Kidney glomerular epithelial cell (primary cell): ENCODE measurements around the gene LCOR.

Source experiments
- DNase-seq: peaks from one replicate; lab custom pipeline; 2025; lab: John Stamatoyannopoulos, UW

The LCOR gene

DNA sequence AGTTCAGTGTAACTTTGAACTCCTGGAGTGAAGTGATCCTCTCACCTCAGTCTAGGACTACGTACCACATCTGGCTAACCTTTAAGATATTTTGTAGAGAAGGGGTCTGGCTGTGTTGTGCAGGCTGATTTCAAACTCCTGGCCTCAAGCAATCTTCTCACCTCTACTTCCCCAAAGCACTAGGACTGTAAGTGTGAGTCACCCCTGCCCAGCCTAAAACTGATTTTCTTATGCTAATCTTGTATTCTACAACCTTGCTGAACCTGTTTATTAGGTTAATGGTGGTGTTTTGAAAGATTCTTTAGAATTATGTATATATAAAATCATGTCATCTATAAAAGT, 58.0 kb downstream of the LCOR start:
- DNase-seq = no peak

DNA sequence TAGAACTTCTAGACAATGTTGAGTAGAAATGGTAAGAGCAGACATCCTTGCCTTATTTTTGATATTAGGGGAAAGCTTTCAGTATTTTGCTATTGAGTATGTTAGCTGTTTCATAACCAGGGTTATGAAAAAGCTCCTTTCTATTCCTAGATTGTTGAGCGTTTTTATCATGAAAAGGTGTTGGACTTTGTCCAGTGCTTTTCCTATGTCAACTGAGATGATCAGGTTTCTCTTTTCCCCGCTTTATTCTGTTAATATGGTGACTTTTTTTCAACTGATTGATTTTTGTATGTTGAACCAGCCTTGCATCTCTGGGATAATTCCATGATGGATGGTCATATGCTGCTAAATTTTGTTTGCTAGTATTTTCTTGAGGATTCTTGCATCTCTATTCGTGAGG, 58.5 kb downstream of the LCOR start:
- DNase-seq = no peak

GRCh38 chr10:96891840-96892239, 59.7 kb downstream of the LCOR start:
- no peak for DNase-seq

DNA sequence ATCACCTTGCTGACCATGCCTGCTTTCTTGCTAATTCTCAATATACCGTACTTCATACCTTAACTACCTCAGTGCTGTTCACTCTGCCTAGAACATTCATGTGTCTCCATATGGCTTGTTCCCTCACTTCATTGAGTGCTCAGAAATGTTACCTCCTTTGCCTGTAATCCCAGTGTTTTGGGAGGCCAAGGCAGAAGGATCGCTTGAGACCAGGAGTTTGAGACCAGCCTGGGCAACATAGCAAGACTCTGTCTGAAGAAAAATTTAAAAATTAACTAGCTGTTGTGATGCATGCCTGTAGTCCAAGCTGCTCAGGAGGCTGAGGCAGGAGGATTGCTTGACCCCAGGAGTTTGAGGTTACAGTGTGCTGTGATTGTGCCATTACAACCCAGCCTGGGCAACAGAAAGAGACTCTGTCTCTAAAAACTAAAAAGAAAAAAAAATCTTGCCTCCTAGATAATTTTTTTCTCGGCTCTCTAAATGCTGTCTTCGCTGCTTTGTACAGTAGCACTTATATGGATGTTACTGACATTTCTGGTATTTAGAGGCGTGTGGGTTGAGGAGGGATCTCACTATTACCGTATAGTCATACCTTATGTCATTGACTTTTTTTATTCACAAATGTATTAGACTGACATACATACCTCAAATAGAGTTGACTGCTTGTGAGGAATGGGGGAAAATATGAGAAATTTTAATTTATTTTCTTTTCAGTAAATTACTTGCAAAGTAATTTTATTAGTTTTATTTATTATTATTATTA, 63.7 kb downstream of the LCOR start:
- no peak for DNase-seq

DNA sequence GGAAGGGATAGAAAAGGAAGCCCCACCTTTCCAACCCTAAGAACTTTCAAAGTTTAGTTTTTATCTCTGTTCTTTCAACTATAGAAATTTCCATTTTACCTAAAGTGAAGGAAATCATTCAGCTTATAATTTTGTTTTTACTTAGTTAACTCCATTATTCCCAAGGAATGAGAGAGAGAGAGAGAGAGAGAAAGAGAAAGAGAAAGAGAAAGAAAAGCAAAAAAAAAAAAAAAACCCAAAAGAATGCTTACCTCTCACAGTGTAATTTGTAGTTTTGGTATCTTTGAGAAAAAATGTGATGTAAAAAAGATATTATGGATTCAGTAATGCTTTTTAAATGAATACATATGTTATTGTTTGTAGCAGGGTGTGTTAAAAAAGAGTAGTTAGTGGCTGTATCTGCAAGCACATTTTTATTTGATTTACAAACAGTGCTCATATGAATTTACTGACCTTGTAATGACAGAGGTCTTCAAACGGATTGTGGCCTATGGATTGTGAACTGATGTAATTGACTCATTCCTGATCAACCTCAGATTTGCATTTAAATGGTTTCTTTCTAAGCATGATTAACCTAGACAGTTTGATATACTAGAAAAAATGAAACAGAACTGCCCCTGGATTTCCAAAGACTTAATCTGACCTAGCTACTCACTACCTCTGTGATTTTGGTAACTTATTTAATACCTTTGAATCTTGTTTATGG, 64.9 kb downstream of the LCOR start:
- no peak for DNase-seq

DNA sequence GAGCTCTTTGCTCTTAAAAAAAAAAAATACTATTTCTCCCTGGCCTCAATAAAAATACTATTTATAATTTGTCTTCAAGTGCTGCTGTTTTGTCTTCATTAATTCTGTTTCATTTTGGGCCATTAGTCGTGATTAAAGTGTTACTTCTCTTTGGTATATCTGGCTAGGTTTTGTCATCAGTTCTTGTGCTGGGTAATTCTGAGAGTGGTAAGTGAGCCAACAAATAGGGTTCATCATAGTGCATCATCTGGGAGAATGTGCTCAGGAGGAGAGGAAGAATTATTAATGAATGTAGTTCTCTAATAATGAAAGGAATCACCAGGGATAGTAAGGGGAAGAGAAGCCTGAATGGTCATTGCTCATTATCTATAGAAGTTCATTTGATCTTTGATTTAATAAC, 70.0 kb downstream of the LCOR start:
- DNase-seq = no peak

DNA sequence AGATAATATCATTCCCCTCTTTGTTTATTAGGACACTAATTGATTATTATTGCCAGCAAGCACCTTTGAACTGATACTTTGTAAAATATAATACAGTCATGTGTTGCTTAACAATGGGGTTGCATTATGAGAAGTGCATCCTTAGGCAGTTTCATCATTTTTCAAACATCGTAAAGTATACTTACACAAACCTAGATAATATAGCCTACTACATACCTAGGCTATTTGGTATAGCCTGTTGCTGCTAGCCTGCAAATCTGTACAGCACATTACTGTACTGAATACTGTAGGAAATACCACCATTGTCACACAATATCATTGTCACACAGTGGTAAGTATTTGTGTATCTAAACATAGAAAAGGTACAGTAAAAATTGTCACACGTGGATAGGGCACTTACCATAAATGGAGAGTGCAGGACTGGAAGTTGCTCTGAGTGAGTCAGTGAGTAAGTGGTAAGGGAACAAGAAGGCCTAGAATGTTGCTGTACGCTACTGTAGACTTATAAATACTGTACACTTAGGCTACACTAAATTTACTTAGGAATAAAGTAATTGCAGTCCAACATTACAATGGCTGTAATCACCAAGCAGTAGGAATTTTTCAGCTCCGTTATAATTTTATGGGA, 70.7 kb downstream of the LCOR start:
- DNase-seq = no peak

GRCh38 chr10:96904648-96905047, 72.5 kb downstream of the LCOR start:
- no peak for DNase-seq

DNA sequence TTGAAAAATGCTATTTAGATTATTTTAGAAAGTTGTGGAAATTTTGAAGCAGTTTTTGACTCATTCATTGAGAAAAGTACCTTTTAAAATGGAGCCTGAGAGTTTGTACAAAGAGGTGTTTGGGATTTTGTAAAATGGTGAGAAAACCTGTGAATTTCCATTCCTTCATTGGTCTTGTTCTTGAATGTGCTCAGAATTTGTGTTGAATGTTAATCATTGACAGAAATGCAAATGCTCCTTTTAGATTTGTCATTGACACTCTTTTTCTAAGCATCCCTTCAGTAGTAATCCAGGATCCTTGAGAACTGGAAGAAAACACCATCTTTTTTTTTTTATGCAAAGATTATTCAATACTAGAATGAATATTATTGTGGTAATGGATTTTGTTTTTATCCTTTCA, 74.8 kb downstream of the LCOR start:
- peak; percentile 18 for DNase-seq

- peak; percentile 60 for DNase-seq
Observed at GRCh38 chr10:96910488-96911395, 78.6 kb downstream of the LCOR start.

GRCh38 chr10:96912405-96912804, 80.3 kb downstream of the LCOR start:
- no peak for DNase-seq

DNA sequence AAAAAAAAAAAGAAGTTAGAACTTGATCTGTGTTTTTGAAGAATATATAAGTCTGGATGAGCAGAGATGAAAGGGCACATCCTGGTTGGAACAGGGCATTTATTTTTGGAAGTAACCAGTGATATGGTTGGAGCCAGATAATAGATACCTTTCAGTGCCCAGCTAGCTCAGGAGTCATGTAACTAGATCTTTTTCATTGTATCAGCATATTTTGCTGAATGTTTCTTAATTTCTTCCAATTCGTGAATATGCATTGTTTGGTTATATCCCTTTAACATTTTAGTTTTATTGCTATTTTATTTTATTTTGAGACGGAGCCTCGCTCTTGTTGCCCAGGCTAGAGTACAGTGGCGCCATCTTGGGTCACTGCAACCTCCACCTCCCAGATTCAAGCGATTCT, 81.8 kb downstream of the LCOR start:
- DNase-seq = no peak

- DNase-seq = no peak
Observed at GRCh38 chr10:96917628-96918027, 85.5 kb downstream of the LCOR start.

DNA sequence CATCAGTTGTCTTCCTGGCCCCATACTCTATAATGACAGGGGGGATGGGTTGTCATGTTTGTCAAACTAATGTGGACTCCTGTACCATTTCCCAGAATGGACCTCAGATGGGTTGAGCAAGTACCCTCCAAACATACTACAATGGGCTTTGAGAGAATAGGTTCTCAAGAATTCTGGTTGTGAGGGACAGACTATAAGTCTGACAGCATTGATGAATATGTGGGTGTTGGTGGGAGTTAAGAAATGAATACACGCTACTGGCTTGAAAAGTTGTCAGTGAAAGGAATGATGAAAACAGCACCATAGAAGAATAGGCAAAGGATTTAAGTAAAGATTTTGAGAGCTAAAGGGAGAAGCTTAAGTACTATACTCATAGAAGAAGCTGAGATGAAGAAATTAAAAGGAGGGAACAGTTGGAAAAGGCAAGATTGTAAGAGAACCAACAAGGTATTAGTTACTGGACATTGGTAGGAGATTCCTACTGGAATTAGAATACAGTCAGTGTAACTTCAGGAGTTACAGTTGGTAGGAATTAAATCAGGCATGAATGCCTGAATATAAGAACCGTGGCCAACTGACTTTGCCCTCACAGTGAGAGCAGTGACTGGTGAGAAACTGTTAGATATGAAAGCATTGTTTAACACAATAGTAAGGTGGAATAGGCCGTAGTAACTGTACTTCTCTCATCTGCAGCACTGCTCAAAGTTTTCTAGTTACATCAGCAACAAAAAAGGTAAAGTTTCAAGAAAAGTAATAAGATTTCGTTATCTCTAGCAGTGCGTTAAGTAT, 86.3 kb downstream of the LCOR start:
- no peak for DNase-seq

DNA sequence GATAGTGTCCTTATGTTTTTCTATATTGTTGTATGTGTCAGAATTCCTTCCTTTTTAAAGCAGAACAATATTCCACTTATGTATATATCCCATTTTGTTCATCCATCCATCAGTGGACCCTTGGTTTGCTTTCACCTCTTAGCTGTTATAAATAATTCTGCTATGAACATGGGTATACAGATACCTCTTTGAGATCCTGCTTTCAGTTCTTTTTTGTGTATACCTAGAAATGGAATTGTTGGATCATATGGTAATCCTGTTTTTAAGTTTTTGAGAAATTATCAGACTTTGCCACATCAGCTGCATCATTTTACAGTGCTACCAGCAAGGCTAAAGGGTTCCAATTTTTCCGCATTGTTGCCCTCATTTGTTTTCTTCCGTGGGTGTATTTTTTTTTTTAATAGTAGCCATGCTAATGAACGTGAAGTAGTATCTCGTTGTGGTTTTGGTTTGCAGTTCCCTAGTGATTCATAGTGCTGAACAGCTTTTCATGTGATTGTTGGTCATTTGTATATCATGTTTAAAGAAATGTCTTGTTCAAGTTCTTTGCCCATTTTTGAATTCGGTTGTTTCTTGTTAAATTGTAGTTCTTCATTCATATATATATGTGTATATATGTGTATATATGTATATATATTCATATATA, 87.8 kb downstream of the LCOR start:
- DNase-seq = peak; percentile 58

GRCh38 chr10:96921655-96922054, 89.6 kb downstream of the LCOR start:
- no peak for DNase-seq

DNA sequence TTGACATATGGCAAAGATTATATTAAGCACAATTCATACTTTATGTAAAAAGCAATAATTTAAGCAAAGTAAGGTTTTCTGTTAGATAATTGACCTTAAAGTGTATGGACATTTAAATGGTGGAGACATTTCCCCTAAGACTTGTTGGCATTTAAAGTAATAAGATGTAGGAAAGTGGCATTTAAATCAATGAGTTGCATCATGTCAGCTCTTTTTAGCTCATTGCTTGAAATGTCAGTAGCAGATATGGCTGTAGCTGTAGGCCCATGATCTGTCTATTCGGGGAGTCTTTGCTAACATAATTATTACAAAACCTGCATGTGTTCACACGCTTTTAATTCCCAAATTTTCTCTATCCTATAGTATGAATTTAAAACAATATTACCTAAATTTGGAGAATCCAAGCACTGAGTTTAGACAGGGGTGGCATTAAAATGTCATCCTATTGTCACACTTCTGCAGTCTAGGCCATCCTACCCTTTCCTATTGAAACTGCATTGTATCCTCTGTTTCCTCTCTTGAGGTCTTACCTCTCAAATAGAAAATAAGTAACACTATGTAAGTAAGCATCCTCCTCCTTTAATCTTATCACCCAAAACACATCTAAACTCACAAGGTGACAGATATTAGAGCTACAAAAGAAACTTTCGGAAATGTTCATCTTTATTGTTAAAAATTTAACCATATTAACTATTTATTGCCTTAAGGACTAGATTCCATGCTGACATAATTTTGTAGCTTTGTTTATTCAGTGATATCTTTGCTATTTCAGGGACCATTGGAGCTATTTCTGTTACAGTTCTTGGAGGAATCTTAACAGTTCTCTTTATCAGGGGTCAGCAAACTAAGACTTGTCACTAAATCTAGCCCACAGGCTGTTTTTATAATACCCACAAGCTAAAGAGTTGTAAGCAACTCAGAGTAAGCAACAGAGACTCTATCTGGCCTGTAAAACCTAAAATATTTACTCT, 91.2 kb downstream of the LCOR start:
- DNase-seq = no peak

DNA sequence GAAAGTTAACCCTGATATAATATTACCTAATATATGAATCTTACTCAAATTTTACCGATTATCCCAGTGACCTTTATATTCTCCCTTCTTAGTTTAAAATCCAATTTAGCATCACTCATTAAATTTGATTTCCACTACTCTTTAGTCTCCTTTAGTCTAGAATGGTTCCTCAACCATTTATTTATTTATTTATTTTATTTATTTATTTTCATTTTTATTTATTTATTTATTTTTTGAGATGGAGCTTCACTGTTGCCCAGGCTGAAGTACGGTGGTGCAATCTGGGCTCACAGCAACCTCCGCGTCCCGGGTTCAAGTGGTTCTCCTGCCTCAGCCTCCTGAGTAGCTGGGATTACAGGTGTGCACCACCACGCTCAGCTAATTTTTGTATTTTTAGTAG, 92.8 kb downstream of the LCOR start:
- no peak for DNase-seq

- DNase-seq = no peak
Observed at GRCh38 chr10:96930469-96930868, 98.4 kb downstream of the LCOR start.

- DNase-seq = no peak
Observed at GRCh38 chr10:96935148-96935547, 103.0 kb downstream of the LCOR start.
